HG02870 (cell line): Measurements from ENCODE around the gene CEP78.
A peak's percentile ranks its signal among the peaks of the same experiment; 100 is the strongest.
"Not testable (repeated sequence)": the region's sequence is repeated elsewhere in the genome, so short reads cannot be mapped to it uniquely, and the experiment has no call there.

Source experiments
- ATAC-seq: cut with Tn5 transposase; IDR thresholded peaks from one replicate; pipeline ENCODE4 v1.9.1; 2021; ENCODE audit warnings: mild to moderate bottlenecking, moderate library complexity; ENCODE audit not compliant: unreplicated experiment

CEP78 gene, protein sequence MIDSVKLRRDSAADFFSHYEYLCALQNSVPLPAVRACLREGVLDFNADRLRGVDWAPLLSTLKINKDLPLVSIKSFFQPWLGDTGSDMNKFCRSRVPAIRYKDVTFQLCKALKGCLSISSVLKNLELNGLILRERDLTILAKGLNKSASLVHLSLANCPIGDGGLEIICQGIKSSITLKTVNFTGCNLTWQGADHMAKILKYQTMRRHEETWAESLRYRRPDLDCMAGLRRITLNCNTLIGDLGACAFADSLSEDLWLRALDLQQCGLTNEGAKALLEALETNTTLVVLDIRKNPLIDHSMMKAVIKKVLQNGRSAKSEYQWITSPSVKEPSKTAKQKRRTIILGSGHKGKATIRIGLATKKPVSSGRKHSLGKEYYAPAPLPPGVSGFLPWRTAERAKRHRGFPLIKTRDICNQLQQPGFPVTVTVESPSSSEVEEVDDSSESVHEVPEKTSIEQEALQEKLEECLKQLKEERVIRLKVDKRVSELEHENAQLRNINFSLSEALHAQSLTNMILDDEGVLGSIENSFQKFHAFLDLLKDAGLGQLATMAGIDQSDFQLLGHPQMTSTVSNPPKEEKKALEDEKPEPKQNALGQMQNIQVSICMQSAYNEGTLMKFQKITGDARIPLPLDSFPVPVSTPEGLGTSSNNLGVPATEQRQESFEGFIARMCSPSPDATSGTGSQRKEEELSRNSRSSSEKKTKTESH

DNA sequence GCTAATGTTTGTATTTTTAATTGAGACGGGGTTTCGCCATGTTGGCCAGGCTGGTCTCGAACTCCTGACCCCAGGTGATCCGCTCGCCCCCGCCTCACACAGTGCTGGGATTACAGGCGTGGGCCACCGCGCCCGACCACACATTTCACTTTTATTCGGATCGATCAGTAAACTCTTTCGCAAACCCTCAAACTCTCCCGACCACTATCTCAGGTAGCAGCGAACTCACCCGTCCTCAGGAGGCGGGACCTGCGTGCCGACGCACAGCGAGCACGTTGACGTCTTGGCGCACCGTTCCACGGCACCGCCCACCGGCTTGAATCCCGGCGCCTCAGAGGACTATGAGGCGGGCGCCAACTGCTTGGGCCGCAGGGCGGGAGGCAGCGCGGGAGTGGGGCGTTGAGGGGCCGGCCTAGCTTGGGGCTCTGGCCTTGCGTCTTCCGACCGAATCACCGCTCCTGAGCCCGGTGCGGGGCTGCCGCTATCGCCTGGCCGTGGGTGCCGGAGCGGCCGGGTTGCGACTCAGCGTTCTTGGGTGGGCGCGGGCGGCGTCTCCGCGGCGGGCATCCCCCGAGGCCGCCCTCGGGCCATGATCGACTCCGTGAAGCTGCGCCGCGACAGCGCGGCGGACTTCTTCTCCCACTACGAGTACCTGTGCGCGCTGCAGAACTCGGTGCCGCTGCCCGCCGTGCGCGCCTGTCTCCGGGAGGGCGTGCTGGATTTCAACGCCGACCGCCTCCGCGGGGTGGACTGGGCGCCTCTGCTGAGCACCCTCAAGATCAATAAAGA, at the start of gene CEP78:
Gene CEP78 (plus strand): TSS at position 314 of the 789 bp plus-strand sequence. CDS start 276 bp downstream, at position 590.
- ATAC-seq = peak; percentile 97

DNA sequence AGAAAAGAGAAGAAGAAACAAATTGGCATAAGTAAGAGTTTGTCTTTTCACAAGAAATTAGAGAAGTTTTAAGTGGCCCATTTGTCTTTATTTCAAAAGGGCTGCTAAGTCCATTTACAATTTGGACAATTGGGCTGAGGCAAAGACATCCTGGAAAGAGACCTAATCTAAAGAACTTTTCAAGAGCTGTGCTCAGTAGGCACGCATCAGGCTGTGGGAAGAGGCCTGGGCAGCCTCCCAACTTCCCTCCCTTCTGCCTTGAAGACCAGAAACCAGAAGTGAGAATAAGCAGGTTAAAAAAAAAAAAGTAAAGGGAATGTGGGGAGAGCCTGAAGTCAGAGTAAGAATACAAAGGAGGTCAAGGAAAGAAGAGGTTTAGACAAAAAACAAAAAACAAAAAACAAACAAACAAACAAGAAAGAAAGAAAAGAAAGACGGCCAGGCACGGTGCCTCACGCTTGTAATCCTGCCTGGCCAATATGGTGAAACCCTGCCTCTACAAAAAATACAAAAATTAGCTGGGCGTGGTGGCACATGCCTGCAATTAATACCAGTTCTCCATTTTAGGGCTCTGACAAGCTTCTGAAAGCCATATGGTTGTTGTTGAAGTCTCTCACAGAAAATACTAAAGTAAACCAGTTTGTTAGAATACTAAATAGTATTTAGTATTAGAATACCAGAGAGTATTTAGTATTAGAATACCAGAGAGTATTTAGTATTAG, 48.0 kb upstream of the CEP78 start:
- ATAC-seq = no peak

DNA sequence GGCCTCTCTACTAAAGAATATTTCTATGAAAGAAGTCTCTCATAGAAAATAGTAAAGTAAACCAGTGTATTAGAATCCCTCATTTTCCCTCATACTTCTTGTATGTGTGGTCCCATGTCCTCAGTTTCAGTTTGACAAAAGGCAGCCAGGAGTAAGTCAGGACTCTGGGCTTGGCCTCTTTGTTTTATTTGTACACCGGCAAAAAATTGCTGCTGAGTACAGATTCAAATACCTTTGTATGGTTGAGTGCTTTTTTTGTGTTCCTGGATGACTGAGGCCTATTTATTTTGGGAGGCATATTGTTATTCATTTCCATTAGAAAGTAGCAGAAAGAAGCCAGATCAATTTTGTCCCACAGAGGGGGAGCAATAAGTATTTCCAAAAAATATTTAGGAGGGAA, 47.3 kb upstream of the CEP78 start:
- ATAC-seq = no peak

DNA sequence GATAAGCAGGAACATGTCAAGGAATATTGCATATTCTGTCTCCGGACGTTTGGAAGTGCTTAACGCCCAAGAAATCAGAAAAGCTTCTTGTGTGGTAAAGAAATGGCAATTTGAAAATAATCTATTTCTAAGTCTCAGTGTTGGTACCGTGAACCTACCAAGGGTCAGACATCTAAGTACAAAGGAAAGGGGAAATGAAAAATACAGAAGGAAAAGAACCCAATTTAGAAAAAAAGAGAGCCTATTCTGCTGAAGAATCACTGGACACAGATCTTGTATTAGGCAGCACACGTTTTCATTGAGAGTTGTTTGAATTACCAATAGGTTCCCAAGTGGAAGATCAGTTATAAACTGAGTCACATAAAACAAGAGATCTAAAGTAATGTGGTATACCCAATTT, 46.9 kb upstream of the CEP78 start:
- no peak for ATAC-seq

DNA sequence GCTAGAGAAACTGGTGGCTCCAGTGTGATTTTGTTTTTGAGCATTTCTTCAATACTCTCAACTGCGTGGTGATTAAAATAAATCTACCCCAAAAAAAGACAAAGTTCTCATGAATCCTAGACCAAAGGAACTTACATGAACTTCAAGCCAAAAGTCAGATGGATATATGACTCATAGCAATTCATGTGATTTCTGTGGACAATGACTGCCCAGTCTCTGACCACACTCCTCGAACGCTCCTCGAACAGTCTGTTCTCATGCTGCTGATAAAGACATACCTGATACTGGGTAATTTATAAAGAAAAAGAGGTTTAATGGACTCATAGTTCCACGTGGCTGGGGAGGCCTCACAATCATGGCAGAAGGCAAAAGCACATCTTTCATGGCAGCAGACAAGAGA, 46.4 kb upstream of the CEP78 start:
- ATAC-seq = no peak

DNA sequence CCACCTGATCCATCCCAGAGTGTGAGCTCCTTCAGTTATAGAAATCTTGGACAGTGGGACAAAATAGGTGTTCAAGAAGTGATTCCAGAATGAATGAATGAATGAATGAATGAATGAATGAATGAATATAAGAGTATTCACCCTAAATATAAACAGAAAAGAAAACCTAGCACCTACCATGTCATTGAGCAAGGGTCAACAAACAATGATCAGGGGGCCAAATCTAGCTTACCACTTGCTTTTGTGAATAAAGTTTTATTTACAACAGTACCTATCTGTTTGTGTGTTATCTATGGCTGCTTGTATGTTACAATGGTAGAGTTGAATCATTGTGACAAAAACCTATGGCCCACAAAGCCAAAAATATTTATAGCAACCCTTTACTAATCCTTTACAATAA, 43.9 kb upstream of the CEP78 start:
- no peak for ATAC-seq

DNA sequence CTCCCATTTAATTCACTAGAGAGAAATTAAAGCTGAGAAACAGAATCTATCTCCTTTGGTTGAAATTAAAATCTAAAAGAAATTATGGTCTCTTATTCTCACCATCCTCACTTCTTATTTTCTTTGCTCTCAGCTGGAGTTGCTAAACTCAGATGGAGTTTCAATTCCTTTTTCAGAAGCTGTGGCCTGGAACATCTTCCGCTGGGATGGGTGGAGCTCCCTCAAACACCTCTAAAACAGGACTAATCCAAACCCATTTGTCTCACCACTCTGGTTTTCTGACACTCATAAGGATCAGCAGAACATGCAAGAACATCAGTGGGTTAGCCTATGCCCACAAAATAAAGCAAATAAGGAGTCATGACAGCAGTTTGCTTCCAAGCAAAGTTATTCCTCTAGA, 39.6 kb upstream of the CEP78 start:
- peak; percentile 70 for ATAC-seq

DNA sequence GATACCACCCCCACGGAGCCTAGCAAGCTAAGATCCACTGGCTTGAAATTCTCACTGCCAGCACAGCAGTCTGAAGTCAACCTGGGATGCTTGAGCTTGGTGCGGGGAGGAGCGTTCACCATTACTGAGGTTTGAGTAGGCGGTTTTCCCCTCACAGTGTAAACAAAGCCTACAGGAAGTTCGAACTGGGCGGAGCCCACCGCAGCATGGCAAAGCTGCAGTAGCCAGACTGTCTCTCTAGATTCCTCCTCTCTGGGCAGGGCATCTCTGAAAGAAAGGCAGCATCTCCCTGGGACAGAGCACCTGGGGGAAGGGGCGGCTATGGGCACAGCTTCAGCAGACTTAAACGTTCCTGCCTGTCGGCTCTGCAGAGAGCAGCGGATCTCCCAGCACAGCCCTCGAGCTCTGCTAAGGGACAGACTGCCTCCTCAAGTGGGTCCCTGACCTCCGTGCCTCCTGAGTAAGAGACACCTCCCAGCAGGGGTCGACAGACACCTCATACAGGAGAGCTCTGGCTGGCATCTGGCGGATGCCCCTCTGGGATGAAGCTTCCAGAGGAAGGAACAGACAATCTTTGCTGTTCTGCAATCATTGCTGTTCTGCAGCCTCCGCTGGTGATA, 34.6 kb upstream of the CEP78 start:
- peak; percentile 63 for ATAC-seq

DNA sequence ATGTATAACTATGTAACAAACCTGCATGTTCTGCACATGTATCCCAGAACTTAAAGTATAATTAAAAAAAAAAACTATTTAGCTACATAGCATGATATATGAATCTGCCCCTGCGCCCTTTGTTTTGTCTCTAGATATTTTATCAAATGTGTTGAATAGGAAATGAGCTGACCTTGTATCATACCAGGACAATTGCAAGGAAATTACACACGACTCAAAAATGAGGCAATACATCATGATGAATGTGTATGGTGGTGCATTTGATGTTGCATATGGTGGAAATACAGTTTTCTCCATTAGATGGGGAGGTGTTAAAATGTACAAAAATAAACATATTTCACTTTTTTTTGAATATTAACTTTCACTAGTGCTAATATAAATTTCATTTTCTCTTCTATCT, 28.6 kb upstream of the CEP78 start:
- ATAC-seq = no peak

DNA sequence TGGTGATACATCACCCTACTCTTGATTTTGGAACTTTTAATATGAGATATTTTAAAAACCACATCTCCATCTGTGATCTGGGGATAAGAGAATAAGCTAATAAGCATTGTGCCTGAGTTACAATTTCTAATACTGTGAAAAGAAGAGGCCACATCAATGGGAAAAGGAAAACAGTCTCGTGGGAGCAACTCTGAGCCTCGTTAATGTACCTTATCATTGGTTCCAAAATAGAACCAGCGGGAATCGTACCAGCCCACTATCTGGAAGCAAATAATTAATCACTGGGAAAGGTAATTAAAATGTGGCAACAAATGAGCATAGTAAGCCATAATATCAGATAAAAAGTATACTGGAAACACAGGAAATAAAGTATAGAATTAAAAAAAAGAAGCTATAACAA, 28.0 kb upstream of the CEP78 start:
- ATAC-seq = no peak

DNA sequence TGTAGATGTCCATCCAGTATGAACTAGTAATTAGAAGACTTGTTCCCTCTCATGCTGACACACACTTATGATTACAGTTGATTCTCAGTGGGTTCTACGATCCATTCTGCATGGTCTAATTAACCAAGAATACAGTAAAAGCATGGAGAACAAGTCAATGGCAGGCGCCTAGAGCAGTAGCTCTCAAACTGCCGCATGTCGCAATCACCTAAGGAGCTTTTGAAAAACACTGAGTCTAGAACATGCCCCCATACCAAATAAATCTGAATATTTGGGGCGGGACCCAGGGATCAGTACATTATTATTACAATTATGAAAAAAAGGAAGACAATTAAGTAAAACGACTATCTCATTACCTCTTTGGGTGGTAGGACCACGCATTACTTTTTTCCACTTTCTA, 26.7 kb upstream of the CEP78 start:
- no peak for ATAC-seq

DNA sequence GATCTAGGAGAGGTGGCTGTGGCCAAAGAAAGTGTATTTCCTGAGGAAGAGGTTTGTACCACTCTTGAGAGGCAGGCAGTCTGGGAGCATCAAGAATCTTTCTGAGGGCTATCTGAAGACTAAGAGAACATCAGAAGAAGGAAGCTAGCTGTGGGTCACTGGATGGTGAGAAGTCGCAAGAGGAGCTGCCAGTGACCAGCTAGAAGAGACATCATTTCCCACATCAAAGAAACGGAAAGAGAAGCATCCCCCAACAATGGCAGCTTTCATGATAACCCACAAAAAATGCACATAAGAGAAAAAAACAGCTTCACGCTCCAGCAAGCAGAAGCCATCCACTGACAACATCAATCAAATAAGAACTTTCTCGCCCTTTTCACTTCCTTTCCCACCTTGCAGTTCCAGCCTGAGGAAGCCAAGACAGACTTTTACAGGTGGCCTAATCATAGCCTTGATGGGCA, 25.0 kb upstream of the CEP78 start:
- ATAC-seq = peak; percentile 64

DNA sequence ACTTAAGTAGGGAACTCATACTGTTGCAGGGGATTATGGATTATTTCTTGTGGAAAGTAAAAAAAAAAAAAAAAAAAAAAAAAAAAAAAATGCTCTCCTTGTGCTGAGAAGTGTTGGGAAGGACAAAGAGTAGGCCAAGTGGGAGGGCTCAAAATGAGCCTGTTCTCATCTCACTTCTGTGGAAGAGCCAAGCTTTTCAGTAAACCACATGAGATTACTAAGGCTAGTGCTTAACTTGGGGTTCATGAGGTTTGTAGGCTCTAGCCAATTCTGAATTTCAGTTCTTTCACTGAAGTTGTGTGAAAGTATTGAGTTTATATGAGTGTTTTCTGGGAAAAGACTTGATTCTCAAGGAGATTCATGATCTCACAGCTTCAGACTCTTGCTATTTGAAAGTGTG, 23.0 kb upstream of the CEP78 start:
- no peak for ATAC-seq

DNA sequence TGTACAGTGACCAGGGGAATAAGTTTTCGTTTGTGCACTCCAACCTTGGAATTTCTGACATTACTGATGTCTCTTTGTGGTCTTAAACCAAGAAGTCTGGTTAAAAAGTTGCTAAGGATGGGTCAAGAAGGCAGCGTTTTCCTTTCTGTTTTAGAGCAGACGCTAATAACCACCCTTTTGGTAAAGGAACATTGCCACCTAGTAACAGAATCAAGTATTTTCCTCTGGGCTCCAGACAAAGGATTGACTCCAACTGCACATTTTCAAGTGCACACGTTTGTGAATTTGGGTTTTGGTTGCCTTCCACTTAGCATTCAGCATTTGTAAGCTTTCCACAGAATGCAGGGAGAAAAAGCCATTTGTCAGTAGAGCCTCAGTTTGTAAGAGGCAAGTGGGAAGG, 22.2 kb upstream of the CEP78 start:
- no peak for ATAC-seq

DNA sequence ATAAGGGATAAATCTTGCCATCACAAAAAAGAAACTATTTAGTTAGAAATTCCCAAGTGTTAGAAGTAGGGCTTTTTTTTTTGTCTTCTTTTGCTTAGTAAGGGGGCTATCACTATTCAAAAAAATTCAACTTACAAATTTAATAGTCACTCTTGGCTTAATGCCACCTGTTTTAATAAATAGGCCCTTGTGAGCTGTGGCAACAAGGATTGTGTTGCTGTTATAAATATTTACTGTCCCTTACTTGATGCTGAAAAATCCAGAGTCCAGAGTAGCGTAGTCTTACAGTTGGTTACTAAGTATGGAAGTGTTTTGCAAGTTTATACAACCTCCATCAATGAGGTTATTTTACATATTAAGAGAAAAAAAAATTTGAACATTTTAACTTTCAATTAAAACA, 21.4 kb upstream of the CEP78 start:
- no peak for ATAC-seq

DNA sequence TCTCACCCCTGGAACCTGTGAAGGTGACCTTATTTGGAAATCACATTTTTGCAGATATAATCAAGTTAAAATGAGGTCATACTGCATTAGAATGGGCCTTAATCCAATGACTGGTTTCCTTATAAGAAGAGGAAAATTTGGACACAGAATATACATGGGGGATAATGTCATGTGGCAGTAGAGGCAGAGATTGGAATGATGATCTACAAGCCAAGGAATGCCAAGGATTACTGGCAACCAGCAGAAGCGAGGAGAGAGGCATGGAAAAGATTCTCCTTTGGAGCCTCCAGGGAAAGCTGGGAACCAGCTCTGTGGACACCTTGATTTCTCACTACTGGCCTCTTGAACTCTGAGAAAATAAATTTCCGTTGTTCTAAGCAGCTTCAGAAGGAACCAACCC, 20.2 kb upstream of the CEP78 start:
- no peak for ATAC-seq

DNA sequence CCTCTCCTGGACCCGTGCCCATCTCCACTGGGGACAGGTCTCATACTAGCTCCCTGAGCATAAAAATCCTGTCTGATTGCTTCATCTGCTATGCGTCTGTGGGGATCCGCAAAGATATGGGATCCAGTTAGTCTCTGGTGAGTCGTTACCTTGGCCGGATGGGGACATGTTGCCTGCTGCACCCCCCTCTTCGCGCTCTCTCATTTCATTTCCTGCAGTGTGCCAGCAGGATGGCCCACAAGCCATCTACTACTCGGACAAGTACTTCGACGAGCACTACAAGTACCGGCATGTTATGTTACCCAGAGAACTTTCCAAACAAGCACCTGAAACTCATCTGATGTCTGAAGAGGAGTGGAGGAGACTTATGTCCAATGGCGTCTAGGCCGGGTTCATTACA, 17.0 kb upstream of the CEP78 start:
- ATAC-seq = no peak

DNA sequence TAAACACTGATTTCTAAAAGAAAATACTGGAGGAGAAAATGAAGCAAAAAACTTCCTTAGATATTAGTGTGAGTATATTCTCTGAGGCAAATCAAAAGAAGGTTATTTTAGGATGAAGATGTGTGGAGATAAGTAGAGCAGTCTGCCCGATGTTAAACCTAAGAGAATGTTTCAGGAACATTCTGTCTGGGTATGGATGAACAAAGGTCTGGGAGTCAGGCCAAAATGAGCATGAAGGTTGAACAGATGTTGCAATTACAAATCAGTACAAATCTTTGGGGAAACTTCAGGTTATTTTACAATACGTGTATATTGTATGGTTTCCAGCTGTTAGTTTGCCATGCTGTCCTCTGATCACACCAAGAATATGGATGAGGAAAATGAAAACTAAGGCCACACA, 14.4 kb upstream of the CEP78 start:
- ATAC-seq = no peak

DNA sequence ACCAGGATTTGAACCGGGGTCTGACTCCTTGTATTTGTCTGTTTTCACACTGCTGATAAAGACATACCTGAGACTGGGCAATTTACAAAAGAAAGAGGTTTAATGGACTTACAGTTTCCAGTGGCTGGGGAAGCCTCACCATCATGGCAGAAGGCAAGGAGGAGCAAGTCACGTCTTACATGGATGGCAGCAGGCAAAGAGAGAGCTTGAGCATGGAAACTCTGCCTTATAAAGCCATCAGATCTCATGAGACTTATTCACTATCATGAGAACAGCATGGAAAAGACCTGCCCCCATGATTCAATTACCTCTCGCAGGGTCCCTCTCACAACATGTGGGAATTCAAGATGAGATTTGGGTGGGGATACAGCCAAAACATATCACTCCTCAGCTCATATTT, 14.0 kb upstream of the CEP78 start:
- ATAC-seq = not testable (repeated sequence)

DNA sequence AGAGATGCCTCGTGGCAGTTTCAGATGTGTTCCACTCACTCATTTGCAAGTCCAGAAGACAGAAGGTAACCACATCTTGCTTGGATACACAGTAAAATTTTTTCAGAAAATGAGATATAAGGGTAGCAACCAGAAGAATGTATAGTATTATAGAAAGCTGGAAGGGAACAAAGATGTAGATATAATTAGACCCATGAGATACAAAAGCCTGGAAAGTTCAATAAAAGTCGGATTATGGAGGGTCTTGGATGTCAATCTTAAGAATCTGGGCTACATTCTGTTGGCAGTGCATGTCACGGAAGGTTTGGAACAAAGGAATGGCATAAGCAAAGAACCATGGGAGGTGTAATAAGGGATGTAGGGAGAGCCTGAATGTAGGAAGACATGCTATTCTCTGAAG, 5.1 kb upstream of the CEP78 start:
- ATAC-seq = no peak
